Measurements from ENCODE around the gene EIF3D. TPM values are rescaled to one million over a fixed set of nuclear protein-coding genes. Genes with fewer than 3 reads are reported as not detected.

Gene EIF3D
- total and polyA plus RNA-seq, 9 of the 15 experiments (the other 6 are each of a cell fraction or from before 2014, with no cell fraction given): 191 to 422 (median 279) TPM

GRCh38 chr22:36497910-36498665 is 30.9 kb downstream of the EIF3D start:
- no TSS peak for BruUV-seq (replicated peaks)
- ChIA-PET CTCF (ENCODE audit: low intra/inter-chr PET ratio) (no interaction called here), POLR2A (interaction anchor here (0.5 to 1.0 kb wide), 3 partner anchors 9 to 14 kb away, joined by 3 to 5 read pairs (median 5); partner anchors contain the start of gene FOXRED2)
- Histone ChIP-seq H3K9ac (ENCODE audit: insufficient read depth in 1 of 2, low read depth in 2 of 2, low read length in 2 of 2) (no peak overlapping the region), H3K27ac (ENCODE audit: extremely low read depth, low read depth, low read length) (no peak overlapping the region; the same call in 2 of the 3 replicates), H3K4me1 (replicated peaks in 1 of 2; ENCODE audit: control insufficient read depth in 2 of 2, insufficient read depth in 2 of 2, low read length in 2 of 2) (no peaks in the 10 kb centered on the region; a peak in 1 of 5 replicates), H2AFZ (ENCODE audit: low read depth, low read length) (no peak overlapping the region), H3K4me3 (no peak overlapping the region), H3K9me1 (ENCODE audit: control insufficient read depth, insufficient read depth, low read length) (no peaks in the 10 kb centered on the region), H3K4me2 (ENCODE audit: insufficient read depth, low read length) (no peak overlapping the region), H3K36me3 (ENCODE audit: control insufficient read depth, insufficient read depth, low read length) (peaks cover 51% of the 10 kb centered on the region; the same call in 2 of the 3 replicates), H3K27me3 (ENCODE audit: control insufficient read depth in 2 of 2, insufficient read depth in 2 of 2, low read length in 2 of 2) (no peaks in the 10 kb centered on the region), H3K79me2 (ENCODE audit: control insufficient read depth, insufficient read depth, low read length) (no peaks in the 10 kb centered on the region), H3K9me3 (replicated peaks; ENCODE audit: control insufficient read depth, insufficient read depth, low read depth, low read length) (no peaks in the 10 kb centered on the region), H4K20me1 (replicated peaks; ENCODE audit: control insufficient read depth, insufficient read depth, low read length) (no peaks in the 10 kb centered on the region)
- DNase-seq (ENCODE audit: extremely low read depth in 1 of 4, low spot score in 3 of 4) (no peak), FAIRE-seq (no peak), ATAC-seq (no peak; the same call in 2 of the 3 replicates)
- TF ChIP-seq POLR2G (IDR thresholded peaks at IDR 0.05; ENCODE audit: low read depth, low read length) (peak; percentile 36; the same call in 1 of the 2 replicates), CTCFL (IDR thresholded peaks at IDR 0.05; ENCODE audit: borderline replicate concordance, insufficient read depth, low read depth, low read length, poor library complexity, severe bottlenecking) (no peak)
- in situ Hi-C loops (cut with MboI): no loop called here
- WGBS (ENCODE audit: insufficient coverage, low coverage, missing lambda C conversion rate): 90% methylated on average over 17 of the region's 30 CpGs
- intact Hi-C loops (cut with micrococcal nuclease): no loop called here

All from K562 (cell line).